Chondrocyte (in vitro differentiated cells): ENCODE data around the gene APOL2. TPM values are rescaled to one million over a fixed set of nuclear protein-coding genes. Genes with fewer than 3 reads are reported as not detected.
A peak's percentile ranks its signal among the peaks of the same experiment; 100 is the strongest.

Experiments used
- DNase-seq: peaks from one replicate; pipeline ENCODE4 v3.0.0; 2021; ENCODE audit warnings: mixed read lengths, low spot score
- H3K27ac Mint-ChIP-seq: one replicate; pipeline ENCODE4 v1.8.0; 2021; ENCODE audit warnings: mild to moderate bottlenecking, moderate library complexity, mixed read lengths; ENCODE audit not compliant: unreplicated experiment
- H3K27me3 Mint-ChIP-seq: 2 replicates; pipeline ENCODE4 v1.8.0; 2021; ENCODE audit warnings: low read depth, mixed read lengths
- H3K36me3 Mint-ChIP-seq: 2 replicates; pipeline ENCODE4 v1.8.0; 2021; ENCODE audit warnings: low read depth, mixed read lengths
- H3K4me1 Mint-ChIP-seq: 2 replicates; pipeline ENCODE4 v1.8.0; 2021; ENCODE audit warnings: low read depth, mild to moderate bottlenecking, mixed read lengths
- H3K4me3 Mint-ChIP-seq: one replicate; pipeline ENCODE4 v1.8.0; 2021; ENCODE audit warnings: mild to moderate bottlenecking, moderate library complexity, mixed read lengths; ENCODE audit not compliant: unreplicated experiment
- H3K9me3 Mint-ChIP-seq: 2 replicates; pipeline ENCODE4 v1.8.0; 2021; ENCODE audit warnings: low read depth, mixed read lengths
- total RNA-seq: library from RNA; stranded (reverse); gene quantifications from 3 replicates; pipeline ENCODE4 v1.2.1, GENCODE V29; 2021
- TF ChIP-seq, protein P1 (sequence below): fragments of 200-600 bp; sonication (generic); IDR thresholded peaks from 2 replicates; pipeline ENCODE4 v1.5.0; 2021; ENCODE audit warnings: antibody characterized with exemption, mild to moderate bottlenecking, moderate library complexity

The APOL2 gene
- total RNA-seq, 1 donor from 2014 or later = 84.1 TPM

DNA sequence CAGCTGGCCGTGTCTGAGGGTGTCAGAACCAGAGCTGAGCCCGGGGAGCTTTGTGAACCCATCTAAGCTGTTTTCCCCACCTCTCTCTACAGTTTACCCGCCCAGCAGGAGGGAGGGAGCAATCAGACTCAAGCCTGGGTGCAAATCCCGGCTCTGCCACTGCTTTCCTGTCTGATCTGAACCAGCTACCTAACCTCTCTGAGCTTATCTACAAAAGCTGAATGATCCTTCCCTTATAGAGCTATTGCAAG is 252 bp downstream of the APOL2 start:
- no peaks in the 10 kb centered on the region for H3K27me3 Mint-ChIP-seq
- peaks cover 71% of the 10 kb centered on the region for H3K4me1 Mint-ChIP-seq
- H3K27ac Mint-ChIP-seq = peak overlapping the region; percentile 97
- H3K4me3 Mint-ChIP-seq = peak overlapping the region; percentile 95
- peaks cover 6% of the 10 kb centered on the region for H3K9me3 Mint-ChIP-seq
- TF ChIP-seq, protein P1, sequence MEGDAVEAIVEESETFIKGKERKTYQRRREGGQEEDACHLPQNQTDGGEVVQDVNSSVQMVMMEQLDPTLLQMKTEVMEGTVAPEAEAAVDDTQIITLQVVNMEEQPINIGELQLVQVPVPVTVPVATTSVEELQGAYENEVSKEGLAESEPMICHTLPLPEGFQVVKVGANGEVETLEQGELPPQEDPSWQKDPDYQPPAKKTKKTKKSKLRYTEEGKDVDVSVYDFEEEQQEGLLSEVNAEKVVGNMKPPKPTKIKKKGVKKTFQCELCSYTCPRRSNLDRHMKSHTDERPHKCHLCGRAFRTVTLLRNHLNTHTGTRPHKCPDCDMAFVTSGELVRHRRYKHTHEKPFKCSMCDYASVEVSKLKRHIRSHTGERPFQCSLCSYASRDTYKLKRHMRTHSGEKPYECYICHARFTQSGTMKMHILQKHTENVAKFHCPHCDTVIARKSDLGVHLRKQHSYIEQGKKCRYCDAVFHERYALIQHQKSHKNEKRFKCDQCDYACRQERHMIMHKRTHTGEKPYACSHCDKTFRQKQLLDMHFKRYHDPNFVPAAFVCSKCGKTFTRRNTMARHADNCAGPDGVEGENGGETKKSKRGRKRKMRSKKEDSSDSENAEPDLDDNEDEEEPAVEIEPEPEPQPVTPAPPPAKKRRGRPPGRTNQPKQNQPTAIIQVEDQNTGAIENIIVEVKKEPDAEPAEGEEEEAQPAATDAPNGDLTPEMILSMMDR = no peak
- peaks cover 20% of the 10 kb centered on the region for H3K36me3 Mint-ChIP-seq
- DNase-seq = no peak

DNA sequence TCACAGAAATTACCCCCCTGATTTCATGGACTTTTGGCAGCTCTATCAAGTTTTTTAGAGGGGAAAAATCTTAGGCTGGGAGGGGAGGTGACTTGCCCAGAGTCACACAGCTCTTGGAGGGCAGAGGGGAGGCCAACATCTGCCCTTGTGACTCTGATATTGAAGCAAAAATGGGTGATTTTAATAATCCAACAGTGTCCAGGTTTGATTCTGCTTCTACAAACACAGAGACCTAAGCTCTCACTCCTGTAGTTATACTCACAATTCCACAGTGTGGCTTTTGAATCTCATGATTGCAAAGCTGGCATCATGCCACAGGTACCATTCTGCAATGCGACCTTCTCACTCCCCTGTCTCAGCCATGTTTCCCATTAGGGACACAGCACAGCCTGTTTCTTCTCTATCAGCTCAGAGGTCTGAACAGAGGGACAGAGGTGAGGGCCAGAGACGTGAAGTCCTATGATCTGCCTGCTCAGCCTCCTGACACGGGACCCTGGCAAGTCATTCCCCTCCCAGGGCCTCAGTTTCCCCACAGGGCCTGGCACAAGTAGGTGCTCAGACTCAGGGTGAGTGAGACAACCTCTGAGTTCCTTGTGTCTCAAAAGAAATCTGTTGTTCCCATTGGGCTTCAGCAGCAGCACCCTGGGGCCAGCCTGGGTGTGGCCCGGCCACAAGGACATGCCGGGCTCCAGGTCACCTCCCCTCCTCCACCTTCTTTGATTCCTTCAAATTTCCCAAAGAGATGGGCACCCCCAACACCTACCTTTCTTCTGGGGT is 766 bp downstream of the APOL2 start:
- TF ChIP-seq, protein P1 = no peak
- peak overlapping the region; percentile 97 for H3K27ac Mint-ChIP-seq
- no peaks in the 10 kb centered on the region for H3K27me3 Mint-ChIP-seq
- H3K9me3 Mint-ChIP-seq = peaks cover 6% of the 10 kb centered on the region
- H3K4me3 Mint-ChIP-seq = peak overlapping the region; percentile 95
- DNase-seq = no peak
- H3K4me1 Mint-ChIP-seq = peaks cover 68% of the 10 kb centered on the region
- H3K36me3 Mint-ChIP-seq = peaks cover 20% of the 10 kb centered on the region

DNA sequence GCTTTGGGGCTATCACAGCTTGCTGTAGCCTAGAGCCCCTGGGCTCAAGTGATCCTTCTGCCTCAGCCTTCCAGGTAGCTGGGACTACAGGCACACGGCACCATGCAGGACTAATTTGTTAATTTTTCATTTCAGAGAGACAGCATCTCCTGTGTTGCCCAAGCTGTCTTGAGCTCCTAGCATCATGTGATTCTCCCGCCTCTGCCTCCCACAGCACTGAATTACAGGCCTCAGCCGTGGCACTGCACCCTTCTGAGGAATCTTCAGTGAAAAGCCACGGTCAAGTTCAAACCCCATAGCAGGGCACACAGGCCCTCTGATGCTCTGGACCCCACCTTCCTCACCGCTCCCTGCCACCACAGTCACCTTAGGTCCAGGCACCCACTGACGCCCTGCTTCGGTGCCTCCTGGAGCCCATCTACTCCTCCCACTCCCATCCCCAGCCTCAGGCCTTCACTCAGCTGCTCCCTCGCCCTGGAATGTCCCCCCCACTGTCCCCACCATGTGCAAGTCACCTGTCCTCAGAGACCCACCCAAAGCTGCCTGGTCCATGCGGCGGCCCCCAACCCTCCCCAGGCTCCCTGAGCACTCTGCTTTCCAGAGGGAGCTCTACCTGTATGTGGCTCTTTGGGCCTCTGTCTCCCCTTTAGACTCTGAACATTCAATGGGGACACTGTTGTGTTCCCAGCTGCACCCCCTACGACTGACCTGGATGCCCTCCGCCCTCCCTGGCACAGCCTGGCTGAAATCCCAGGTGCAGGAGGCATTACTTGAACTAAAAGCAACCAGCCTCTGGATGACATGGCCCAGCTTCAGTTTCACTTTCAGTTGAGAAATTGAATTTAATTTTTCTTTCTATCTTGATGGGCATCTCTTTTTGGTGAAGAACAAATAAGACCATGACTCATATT is 1.6 kb downstream of the APOL2 start:
- Mint-ChIP-seq H3K4me1 (peaks cover 65% of the 10 kb centered on the region), H3K27me3 (no peaks in the 10 kb centered on the region), H3K36me3 (peaks cover 26% of the 10 kb centered on the region), H3K9me3 (peaks cover 4% of the 10 kb centered on the region), H3K4me3 (peak overlapping the region; percentile 95), H3K27ac (peak overlapping the region; percentile 97)
- DNase-seq = no peak
- TF ChIP-seq, protein P1 = no peak

DNA sequence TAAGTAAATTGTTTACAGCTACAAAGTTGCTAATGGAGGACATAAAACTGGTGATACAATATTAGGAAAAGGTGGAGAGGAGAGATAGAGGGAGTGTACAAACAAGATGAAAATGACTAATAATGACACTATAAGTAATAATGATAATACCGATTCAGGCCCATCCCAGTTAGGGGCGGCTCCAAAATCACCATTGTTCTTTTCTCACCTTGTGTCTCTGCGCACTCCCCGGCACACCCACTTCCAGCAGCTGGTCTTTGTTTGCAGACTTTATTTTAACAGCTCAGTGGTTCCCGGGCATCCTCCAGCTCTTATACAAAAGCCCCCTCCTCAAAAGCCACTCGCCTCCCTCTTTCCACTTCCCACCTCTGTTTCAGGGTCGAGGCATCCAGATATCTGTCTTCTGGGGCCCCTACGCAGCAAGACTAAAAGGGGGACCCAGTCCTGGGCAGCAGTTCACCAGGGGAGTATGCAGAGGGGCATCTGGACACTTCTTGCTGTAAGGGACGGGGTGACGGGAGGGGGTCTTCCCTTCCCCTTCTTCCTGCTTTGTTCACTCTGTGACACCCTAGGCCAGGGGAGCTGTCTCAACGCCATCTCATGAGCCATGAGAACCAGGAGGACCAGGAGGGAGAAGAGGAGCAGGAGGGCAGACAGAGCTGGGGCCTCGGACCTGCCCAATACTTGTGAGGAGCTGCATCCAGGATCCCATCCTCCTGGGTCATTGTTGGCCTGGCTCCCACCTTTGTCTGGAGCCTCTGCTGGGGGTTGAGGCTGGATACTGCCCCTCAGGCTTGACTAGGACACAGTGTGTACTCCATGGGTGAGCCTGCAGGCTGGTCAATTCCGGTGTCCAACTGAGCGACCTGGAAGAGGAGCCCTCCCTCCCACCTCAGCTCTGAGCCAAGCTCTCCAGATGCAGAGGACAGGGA is 2.7 kb downstream of the APOL2 start:
- TF ChIP-seq, protein P1 = no peak
- Mint-ChIP-seq H3K4me1 (peaks cover 65% of the 10 kb centered on the region), H3K27me3 (no peaks in the 10 kb centered on the region), H3K27ac (no peak overlapping the region), H3K4me3 (peak overlapping the region; percentile 95), H3K9me3 (no peaks in the 10 kb centered on the region), H3K36me3 (peaks cover 34% of the 10 kb centered on the region)
- no peak for DNase-seq

DNA sequence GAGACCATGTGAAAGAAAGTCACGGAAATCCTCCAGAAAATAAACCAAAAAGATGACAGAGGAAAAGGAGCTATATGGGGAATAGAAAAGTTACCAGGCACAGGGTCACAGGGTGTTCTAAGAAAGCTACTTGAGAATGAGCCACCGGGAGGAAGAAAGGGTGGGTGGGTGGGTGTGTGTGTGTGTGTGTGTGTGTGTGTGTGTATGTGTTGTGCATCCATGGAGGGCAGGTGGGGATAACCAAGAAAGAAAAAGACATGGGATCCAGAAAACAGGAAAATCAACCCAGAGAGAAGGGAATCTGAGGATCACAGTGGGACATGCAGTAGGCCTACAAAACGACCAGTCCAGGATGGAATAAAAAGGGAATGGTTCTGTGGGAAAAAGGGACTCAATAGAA is 3.7 kb downstream of the APOL2 start:
- H3K27ac Mint-ChIP-seq = peak overlapping the region; percentile 42
- peaks cover 45% of the 10 kb centered on the region for H3K36me3 Mint-ChIP-seq
- peaks cover 65% of the 10 kb centered on the region for H3K4me1 Mint-ChIP-seq
- no peaks in the 10 kb centered on the region for H3K9me3 Mint-ChIP-seq
- no peaks in the 10 kb centered on the region for H3K27me3 Mint-ChIP-seq
- no peak for DNase-seq
- H3K4me3 Mint-ChIP-seq = peak overlapping the region; percentile 95
- TF ChIP-seq, protein P1 = no peak
